Measurements from ENCODE around the gene ARL6IP1.
A peak's percentile ranks its signal among the peaks of the same experiment; 100 is the strongest.

ARL6IP1 gene

GRCh38 chr16:18832613-18833012 is 31.3 kb upstream of the ARL6IP1 start:
- Histone ChIP-seq H3K27ac (ENCODE audit: low read depth, low read length) (no peak overlapping the region), H3K9ac (ENCODE audit: low read length) (peak overlapping the region; percentile 2), H4K12ac (ENCODE audit: low read depth, low read length) (no peak overlapping the region), H4K8ac (ENCODE audit: low read depth, low read length) (no peak overlapping the region), H3K14ac (ENCODE audit: low read length) (no peak overlapping the region), H2AK5ac (ENCODE audit: low read length) (no peak overlapping the region), H3K4me1 (ENCODE audit: control insufficient read depth in 1 of 2, insufficient read depth in 2 of 2, low read length in 2 of 2) (no peaks in the 10 kb centered on the region), H3K9me3 (ENCODE audit: insufficient read depth, low read depth, low read length) (no peaks in the 10 kb centered on the region), H3K27me3 (ENCODE audit: insufficient read depth, low read length) (no peaks in the 10 kb centered on the region), H3K4me3 (ENCODE audit: low read depth, low read length) (no peak overlapping the region), H3K36me3 (ENCODE audit: control insufficient read depth in 1 of 2, insufficient read depth in 2 of 2, low read length in 2 of 2) (peaks cover 32 to 55% of the 10 kb centered on the region in 2 experiments), H2BK5ac (ENCODE audit: low read depth, low read length, poor library complexity) (no peak overlapping the region), H3K18ac (ENCODE audit: low read length) (no peak overlapping the region), H3K79me2 (ENCODE audit: control insufficient read depth, insufficient read depth, low read length, poor library complexity) (no peaks in the 10 kb centered on the region), H3K79me1 (ENCODE audit: low read length) (no peaks in the 10 kb centered on the region), H2BK12ac (ENCODE audit: low read length) (no peak overlapping the region), H2AFZ (ENCODE audit: insufficient read depth, low read length, poor library complexity) (no peak overlapping the region), H3K4me2 (ENCODE audit: low read length) (no peak overlapping the region), H4K91ac (ENCODE audit: low read depth, low read length) (no peak overlapping the region), H3K23ac (ENCODE audit: low read length) (no peak overlapping the region), H3K4ac (ENCODE audit: low read depth, low read length) (no peak overlapping the region), H2BK120ac (ENCODE audit: insufficient read depth, low read length, poor library complexity) (no peak overlapping the region)
- no CpG with 5 or more reads among the region's 8 CpGs for WGBS (ENCODE audit: extremely low coverage, insufficient coverage, insufficient read length)
- DNase-seq, result no peak

- H3K79me2 ChIP-seq (ENCODE audit: control insufficient read depth, insufficient read depth, low read length, poor library complexity), result no peaks in the 10 kb centered on the region
- no peak overlapping the region for H3K4ac ChIP-seq (ENCODE audit: low read depth, low read length)
- H2BK12ac ChIP-seq (ENCODE audit: low read length), result no peak overlapping the region
These were observed 30.7 kb upstream of the ARL6IP1 start for GRCh38 chr16:18832006-18832405.

GRCh38 chr16:18829251-18829650 is 27.9 kb upstream of the ARL6IP1 start:
- Histone ChIP-seq H3K18ac (ENCODE audit: low read length) (no peak overlapping the region), H3K36me3 (ENCODE audit: control insufficient read depth in 1 of 2, insufficient read depth in 2 of 2, low read length in 2 of 2) (peaks cover 20 to 31% of the 10 kb centered on the region in 2 experiments), H3K79me1 (ENCODE audit: low read length) (no peaks in the 10 kb centered on the region), H2BK12ac (ENCODE audit: low read length) (no peak overlapping the region), H3K9me3 (ENCODE audit: insufficient read depth, low read depth, low read length) (no peaks in the 10 kb centered on the region), H3K9ac (ENCODE audit: low read length) (no peak overlapping the region), H4K91ac (ENCODE audit: low read depth, low read length) (no peak overlapping the region), H3K4me2 (ENCODE audit: low read length) (no peak overlapping the region), H3K4me3 (ENCODE audit: low read depth, low read length) (no peak overlapping the region), H2BK120ac (ENCODE audit: insufficient read depth, low read length, poor library complexity) (no peak overlapping the region), H3K79me2 (ENCODE audit: control insufficient read depth, insufficient read depth, low read length, poor library complexity) (no peaks in the 10 kb centered on the region), H3K23ac (ENCODE audit: low read length) (no peak overlapping the region), H3K27me3 (ENCODE audit: insufficient read depth, low read length) (no peaks in the 10 kb centered on the region), H2AFZ (ENCODE audit: insufficient read depth, low read length, poor library complexity) (no peak overlapping the region), H4K8ac (ENCODE audit: low read depth, low read length) (no peak overlapping the region), H3K4ac (ENCODE audit: low read depth, low read length) (no peak overlapping the region), H2BK5ac (ENCODE audit: low read depth, low read length, poor library complexity) (no peak overlapping the region), H2AK5ac (ENCODE audit: low read length) (no peak overlapping the region), H3K27ac (ENCODE audit: low read depth, low read length) (no peak overlapping the region), H4K12ac (ENCODE audit: low read depth, low read length) (no peak overlapping the region), H3K4me1 (ENCODE audit: control insufficient read depth in 1 of 2, insufficient read depth in 2 of 2, low read length in 2 of 2) (no peaks in the 10 kb centered on the region), H3K14ac (ENCODE audit: low read length) (no peak overlapping the region)
- DNase-seq, result no peak
- WGBS (ENCODE audit: extremely low coverage, insufficient coverage, insufficient read length), result no CpG with 5 or more reads among the region's 6 CpGs

More at GRCh38 chr16:18832006-18832405, 30.7 kb upstream of the ARL6IP1 start:
- Histone ChIP-seq H3K18ac (ENCODE audit: low read length) (no peak overlapping the region), H3K4me2 (ENCODE audit: low read length) (no peak overlapping the region), H2AK5ac (ENCODE audit: low read length) (no peak overlapping the region), H4K12ac (ENCODE audit: low read depth, low read length) (no peak overlapping the region), H3K9me3 (ENCODE audit: insufficient read depth, low read depth, low read length) (no peaks in the 10 kb centered on the region), H3K79me1 (ENCODE audit: low read length) (no peaks in the 10 kb centered on the region), H3K4me1 (ENCODE audit: control insufficient read depth in 1 of 2, insufficient read depth in 2 of 2, low read length in 2 of 2) (no peaks in the 10 kb centered on the region), H3K27ac (ENCODE audit: low read depth, low read length) (no peak overlapping the region), H3K23ac (ENCODE audit: low read length) (no peak overlapping the region), H3K4me3 (ENCODE audit: low read depth, low read length) (no peak overlapping the region), H4K91ac (ENCODE audit: low read depth, low read length) (no peak overlapping the region), H2BK120ac (ENCODE audit: insufficient read depth, low read length, poor library complexity) (no peak overlapping the region), H3K14ac (ENCODE audit: low read length) (no peak overlapping the region), H3K27me3 (ENCODE audit: insufficient read depth, low read length) (no peaks in the 10 kb centered on the region), H4K8ac (ENCODE audit: low read depth, low read length) (no peak overlapping the region), H2BK5ac (ENCODE audit: low read depth, low read length, poor library complexity) (no peak overlapping the region), H3K9ac (ENCODE audit: low read length) (no peak overlapping the region), H3K36me3 (ENCODE audit: control insufficient read depth in 1 of 2, insufficient read depth in 2 of 2, low read length in 2 of 2) (peaks cover 34 to 52% of the 10 kb centered on the region in 2 experiments), H2AFZ (ENCODE audit: insufficient read depth, low read length, poor library complexity) (no peak overlapping the region)
- WGBS (ENCODE audit: extremely low coverage, insufficient coverage, insufficient read length), result no CpG with 5 or more reads among the region's 2 CpGs
- no peak for DNase-seq

GRCh38 chr16:18827890-18828289 is 26.5 kb upstream of the ARL6IP1 start:
- WGBS (ENCODE audit: extremely low coverage, insufficient coverage, insufficient read length), result no CpG with 5 or more reads among the region's 4 CpGs
- H2AFZ ChIP-seq (ENCODE audit: insufficient read depth, low read length, poor library complexity), result no peak overlapping the region

More at GRCh38 chr16:18827890-18828289, 26.5 kb upstream of the ARL6IP1 start:
- no peaks in the 10 kb centered on the region for H3K27me3 ChIP-seq (ENCODE audit: insufficient read depth, low read length)
- no peaks in the 10 kb centered on the region for H3K79me2 ChIP-seq (ENCODE audit: control insufficient read depth, insufficient read depth, low read length, poor library complexity)
- no peak overlapping the region for H2BK12ac ChIP-seq (ENCODE audit: low read length)
- H3K4me2 ChIP-seq (ENCODE audit: low read length), result no peak overlapping the region
- DNase-seq, result no peak
- no peak overlapping the region for H3K23ac ChIP-seq (ENCODE audit: low read length)
- H2BK5ac ChIP-seq (ENCODE audit: low read depth, low read length, poor library complexity), result no peak overlapping the region
- no peak overlapping the region for H3K18ac ChIP-seq (ENCODE audit: low read length)
- H4K91ac ChIP-seq (ENCODE audit: low read depth, low read length), result no peak overlapping the region
- no peak overlapping the region for H3K14ac ChIP-seq (ENCODE audit: low read length)
- H4K8ac ChIP-seq (ENCODE audit: low read depth, low read length), result no peak overlapping the region
- H2AK5ac ChIP-seq (ENCODE audit: low read length), result no peak overlapping the region
- no peak overlapping the region for H3K9ac ChIP-seq (ENCODE audit: low read length)
- H3K36me3 ChIP-seq (ENCODE audit: control insufficient read depth in 1 of 2, insufficient read depth in 2 of 2, low read length in 2 of 2), result peaks cover 17 to 28% of the 10 kb centered on the region in 2 experiments
- no peaks in the 10 kb centered on the region for H3K79me1 ChIP-seq (ENCODE audit: low read length)
- no peak overlapping the region for H3K27ac ChIP-seq (ENCODE audit: low read depth, low read length)
- H4K12ac ChIP-seq (ENCODE audit: low read depth, low read length), result no peak overlapping the region
- H3K4me3 ChIP-seq (ENCODE audit: low read depth, low read length), result no peak overlapping the region
- no peaks in the 10 kb centered on the region for H3K9me3 ChIP-seq (ENCODE audit: insufficient read depth, low read depth, low read length)
- H2BK120ac ChIP-seq (ENCODE audit: insufficient read depth, low read length, poor library complexity), result no peak overlapping the region
- no peaks in the 10 kb centered on the region for H3K4me1 ChIP-seq (ENCODE audit: control insufficient read depth in 1 of 2, insufficient read depth in 2 of 2, low read length in 2 of 2)
- no peak overlapping the region for H3K4ac ChIP-seq (ENCODE audit: low read depth, low read length)

Data from trophoblast cell (in vitro differentiated cells and primary cell).